Measurements from ENCODE around the gene DAD1. TPM values are rescaled to one million over a fixed set of nuclear protein-coding genes. Genes with fewer than 3 reads are reported as not detected.
A peak's percentile ranks its signal among the peaks of the same experiment; 100 is the strongest.
"Not testable (repeated sequence)": the region's sequence is repeated elsewhere in the genome, so short reads cannot be mapped to it uniquely, and the experiment has no call there.

Gene DAD1
- total RNA-seq, 1 donor from 2014 or later, result 155 TPM

DNA sequence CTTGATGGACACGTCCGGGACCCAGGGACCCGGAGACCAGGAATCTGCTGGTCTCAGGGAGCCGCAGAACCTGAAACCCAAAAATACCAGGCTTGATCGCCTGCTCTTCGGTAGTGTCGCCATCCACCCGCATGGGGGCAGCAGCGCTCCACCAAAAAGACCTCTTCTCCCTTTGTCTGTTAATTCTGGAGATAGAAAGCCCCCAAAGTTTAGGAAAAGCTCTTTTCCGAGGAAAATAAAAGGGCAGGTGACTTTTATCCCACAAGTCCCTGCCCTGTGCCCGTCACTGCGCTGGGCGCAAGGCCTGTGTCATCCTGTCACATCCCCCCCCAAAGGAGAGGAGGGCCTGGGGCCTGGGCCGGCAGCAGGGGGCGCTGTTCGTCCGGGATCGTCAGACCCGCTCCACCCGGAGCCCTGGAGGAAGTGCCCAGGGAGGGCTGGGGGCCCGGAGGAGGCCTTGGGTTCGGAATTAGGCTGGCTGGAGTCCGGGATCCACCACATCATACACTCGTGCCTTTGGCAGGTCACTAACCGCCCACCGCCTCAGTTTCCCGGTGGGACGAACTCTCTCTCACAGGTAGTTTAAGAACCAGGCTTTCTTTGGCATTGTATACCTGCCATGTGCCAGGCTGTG is 31.9 kb downstream of the DAD1 start:
- Mint-ChIP-seq H3K27ac (ENCODE audit: unreplicated experiment) (peak overlapping the region; percentile 98), H3K4me3 (peak overlapping the region; percentile 31), H3K36me3 (ENCODE audit: low read depth) (no peaks in the 10 kb centered on the region), H3K9me3 (no peaks in the 10 kb centered on the region), H3K27me3 (ENCODE audit: low read depth) (no peaks in the 10 kb centered on the region), H3K4me1 (peaks cover 51% of the 10 kb centered on the region)
- TF ChIP-seq, protein P1, sequence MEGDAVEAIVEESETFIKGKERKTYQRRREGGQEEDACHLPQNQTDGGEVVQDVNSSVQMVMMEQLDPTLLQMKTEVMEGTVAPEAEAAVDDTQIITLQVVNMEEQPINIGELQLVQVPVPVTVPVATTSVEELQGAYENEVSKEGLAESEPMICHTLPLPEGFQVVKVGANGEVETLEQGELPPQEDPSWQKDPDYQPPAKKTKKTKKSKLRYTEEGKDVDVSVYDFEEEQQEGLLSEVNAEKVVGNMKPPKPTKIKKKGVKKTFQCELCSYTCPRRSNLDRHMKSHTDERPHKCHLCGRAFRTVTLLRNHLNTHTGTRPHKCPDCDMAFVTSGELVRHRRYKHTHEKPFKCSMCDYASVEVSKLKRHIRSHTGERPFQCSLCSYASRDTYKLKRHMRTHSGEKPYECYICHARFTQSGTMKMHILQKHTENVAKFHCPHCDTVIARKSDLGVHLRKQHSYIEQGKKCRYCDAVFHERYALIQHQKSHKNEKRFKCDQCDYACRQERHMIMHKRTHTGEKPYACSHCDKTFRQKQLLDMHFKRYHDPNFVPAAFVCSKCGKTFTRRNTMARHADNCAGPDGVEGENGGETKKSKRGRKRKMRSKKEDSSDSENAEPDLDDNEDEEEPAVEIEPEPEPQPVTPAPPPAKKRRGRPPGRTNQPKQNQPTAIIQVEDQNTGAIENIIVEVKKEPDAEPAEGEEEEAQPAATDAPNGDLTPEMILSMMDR (conservative IDR thresholded peaks at IDR 0.05), result peak; percentile 100
- peak; percentile 94 for DNase-seq (ENCODE audit: low read depth, low spot score)

DNA sequence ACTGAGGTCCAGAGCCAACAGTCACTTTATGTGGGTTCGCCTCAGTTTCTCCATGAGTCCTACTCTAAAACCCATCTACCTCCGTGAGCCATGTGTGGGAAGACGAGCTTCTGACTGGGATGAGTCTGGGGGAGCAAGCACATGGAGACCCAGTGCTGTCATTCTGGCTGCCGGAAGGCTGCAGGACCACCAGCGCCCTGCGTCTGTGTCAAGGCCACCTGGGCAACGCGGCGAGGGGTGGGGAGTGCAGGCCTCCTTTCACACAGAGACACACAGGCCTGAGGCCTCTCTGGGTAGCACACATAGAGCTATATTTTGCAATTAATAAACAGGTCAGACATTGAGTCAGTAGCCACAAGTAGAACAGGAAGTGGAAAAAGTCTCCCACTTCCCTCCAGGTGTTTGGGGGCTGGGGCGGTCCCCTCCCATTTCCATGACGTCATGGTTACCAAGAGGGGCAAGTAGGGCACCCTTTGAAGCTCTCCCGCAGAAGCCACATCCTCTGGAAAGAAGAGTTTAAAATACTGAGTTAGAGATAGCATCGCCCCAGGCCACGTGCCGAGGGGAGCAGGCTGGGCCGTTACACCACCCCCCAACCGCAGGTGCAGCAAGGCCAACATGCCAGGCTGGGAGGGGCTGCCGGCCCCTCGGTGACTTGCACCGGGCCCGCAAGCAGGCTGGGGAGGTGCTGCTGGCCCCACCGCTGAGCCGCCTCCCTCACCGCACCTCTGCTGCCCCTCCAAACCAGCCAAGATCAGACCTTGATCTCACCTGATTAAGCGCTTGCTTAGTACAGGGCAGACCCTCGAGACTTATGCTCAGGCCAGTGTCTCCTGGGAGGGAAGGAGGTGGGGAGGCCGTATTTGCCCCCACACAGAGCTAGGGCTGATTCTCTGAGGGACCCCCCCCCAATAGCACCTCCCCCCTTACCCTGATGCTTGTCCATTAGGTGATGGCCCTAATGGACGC is 32.7 kb downstream of the DAD1 start:
- DNase-seq (ENCODE audit: low read depth, low spot score), result no peak
- TF ChIP-seq, protein P1 (conservative IDR thresholded peaks at IDR 0.05), result no peak
- Mint-ChIP-seq H3K27ac (ENCODE audit: unreplicated experiment) (peak overlapping the region; percentile 98), H3K36me3 (ENCODE audit: low read depth) (no peaks in the 10 kb centered on the region), H3K9me3 (no peaks in the 10 kb centered on the region), H3K4me3 (no peak overlapping the region), H3K4me1 (peaks cover 52% of the 10 kb centered on the region), H3K27me3 (ENCODE audit: low read depth) (no peaks in the 10 kb centered on the region)

DNA sequence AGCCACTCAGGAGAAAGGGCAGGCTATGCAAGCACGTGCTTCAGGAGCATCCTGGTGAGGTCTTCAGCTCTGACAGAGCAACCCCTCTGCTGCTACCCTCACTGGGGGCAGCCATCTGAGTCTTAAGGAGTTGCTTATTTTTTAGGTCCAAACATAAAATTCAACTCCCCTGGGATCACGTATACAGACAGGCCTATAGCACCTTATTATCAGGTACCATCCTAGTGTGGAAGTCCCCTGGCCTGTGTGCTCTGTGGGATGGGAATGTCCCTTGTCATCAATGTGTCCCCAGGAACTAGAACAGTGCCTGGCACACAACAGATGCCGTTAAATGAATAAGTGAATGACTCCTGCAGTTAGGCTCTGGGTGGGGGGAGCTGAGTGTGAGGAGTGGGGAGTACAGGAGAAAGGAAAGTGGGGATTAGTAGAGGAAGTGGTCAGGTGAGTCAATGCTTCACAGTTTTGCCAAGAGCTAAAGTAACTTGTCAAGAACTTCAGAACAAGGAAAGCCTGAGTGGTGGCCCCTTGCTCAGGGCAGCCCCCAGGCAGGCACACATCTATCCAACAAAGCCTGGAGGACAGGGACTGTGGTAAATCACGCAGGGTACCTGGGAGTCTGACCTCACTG is 33.5 kb downstream of the DAD1 start:
- Mint-ChIP-seq H3K4me1 (peaks cover 48% of the 10 kb centered on the region), H3K27me3 (ENCODE audit: low read depth) (no peaks in the 10 kb centered on the region), H3K4me3 (no peak overlapping the region), H3K9me3 (no peaks in the 10 kb centered on the region), H3K36me3 (ENCODE audit: low read depth) (no peaks in the 10 kb centered on the region), H3K27ac (ENCODE audit: unreplicated experiment) (peak overlapping the region; percentile 60)
- DNase-seq (ENCODE audit: low read depth, low spot score), result no peak
- TF ChIP-seq, protein P1 (conservative IDR thresholded peaks at IDR 0.05), result no peak

DNA sequence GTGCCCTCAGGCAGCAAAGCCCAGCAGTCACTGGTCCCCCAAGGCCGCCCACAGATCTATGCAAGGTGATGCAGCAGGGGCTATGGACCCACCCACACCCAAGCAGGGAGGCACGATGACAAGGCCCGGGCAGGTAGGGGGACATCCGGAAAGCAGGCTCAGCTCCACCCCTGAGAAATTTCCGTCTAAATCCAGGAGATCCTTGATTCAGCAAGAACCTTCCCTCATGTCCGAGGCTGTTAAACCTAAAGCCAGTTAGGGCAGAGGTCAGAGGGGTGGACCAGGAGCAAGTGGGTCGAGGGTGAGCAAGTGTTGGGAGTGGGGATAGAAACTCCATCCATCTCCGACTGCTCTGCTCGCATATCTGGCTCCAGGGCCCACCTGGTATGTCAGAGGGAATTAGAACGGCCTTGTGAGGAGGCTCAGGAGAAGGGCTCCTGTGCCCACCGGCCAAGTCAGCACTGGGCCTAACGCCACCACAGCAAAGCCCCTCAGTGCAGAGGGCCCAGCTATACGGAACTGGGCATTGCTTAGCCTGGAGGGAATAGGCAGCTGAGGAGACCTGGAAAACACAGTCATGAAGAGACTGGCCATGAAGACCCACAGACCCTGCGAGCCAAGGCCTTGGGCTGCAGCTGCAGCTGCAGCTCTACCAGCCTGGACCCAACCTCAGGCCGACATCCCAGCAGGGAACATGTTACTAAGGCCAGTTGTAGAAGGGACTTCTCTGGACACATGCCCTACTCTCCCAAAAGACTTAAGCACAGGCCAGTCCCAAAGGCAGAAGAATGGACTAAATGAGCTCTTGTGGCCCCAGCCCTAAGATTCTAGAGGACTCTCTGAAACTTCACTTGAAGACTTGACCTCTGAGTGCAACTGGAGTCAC is 34.3 kb downstream of the DAD1 start:
- DNase-seq (ENCODE audit: low read depth, low spot score), result no peak
- no peaks in the 10 kb centered on the region for H3K9me3 Mint-ChIP-seq
- H3K36me3 Mint-ChIP-seq (ENCODE audit: low read depth), result no peaks in the 10 kb centered on the region
- TF ChIP-seq, protein P1 (conservative IDR thresholded peaks at IDR 0.05), result no peak
- H3K4me1 Mint-ChIP-seq, result peaks cover 50% of the 10 kb centered on the region
- no peak overlapping the region for H3K4me3 Mint-ChIP-seq
- no peak overlapping the region for H3K27ac Mint-ChIP-seq (ENCODE audit: unreplicated experiment)
- no peaks in the 10 kb centered on the region for H3K27me3 Mint-ChIP-seq (ENCODE audit: low read depth)

DNA sequence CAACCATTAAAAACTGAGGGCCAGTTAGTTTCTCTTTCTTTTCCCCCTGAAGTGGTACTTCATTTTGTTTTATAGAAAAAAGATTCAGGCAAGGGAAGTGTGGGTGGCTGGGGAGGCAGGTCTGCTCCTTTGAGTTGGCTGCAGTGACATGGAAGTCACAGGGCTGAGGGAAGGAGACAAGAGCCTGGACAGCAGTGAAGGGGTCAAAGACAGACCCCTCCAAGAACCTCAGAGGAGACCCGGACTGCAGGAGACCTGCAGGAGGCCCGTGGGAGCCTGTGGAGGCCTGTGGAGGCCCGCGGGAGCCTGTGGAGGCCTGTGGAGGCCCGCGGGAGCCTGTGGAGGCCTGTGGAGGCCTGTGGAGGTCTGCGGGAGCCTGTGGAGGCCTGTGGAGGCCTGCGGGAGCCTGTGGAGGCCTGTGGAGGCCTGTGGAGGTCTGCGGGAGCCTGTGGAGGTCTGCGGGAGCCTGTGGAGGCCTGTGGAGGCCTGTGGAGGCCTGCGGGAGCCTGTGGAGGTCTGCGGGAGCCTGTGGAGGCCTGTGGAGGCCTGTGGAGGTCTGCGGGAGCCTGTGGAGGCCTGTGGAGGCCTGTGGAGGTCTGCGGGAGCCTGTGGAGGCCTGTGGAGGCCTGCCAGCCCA is 35.0 kb downstream of the DAD1 start:
- H3K27ac Mint-ChIP-seq (ENCODE audit: unreplicated experiment); H3K9me3 Mint-ChIP-seq; DNase-seq (ENCODE audit: low read depth, low spot score); H3K4me3 Mint-ChIP-seq; H3K36me3 Mint-ChIP-seq (ENCODE audit: low read depth); H3K27me3 Mint-ChIP-seq (ENCODE audit: low read depth): not testable (repeated sequence)
- peaks cover 44% of the 10 kb centered on the region for H3K4me1 Mint-ChIP-seq
